Lung (tissue), 12 donors: ENCODE results near the gene PMAIP1. TPM values are rescaled to one million over a fixed set of nuclear protein-coding genes. Genes with fewer than 3 reads are reported as not detected.
A peak's percentile ranks its signal among the peaks of the same experiment; 100 is the strongest.
"Not testable (repeated sequence)": the region's sequence is repeated elsewhere in the genome, so short reads cannot be mapped to it uniquely, and the experiment has no call there.

Source experiments
- ATAC-seq: fragments of 200-7000 bp; cut with Tn5 transposase; one replicate; pipeline ENCODE4 v1.9.1; 2020; ENCODE audit warnings: moderate number of reproducible peaks; ENCODE audit not compliant: insufficient read depth, low FRiP score
- DNase-seq, 3 donors: peaks; one replicate each; pipeline ENCODE4 v3.0.0-alpha.2; 2013 to 2017
- H3K27ac ChIP-seq, 2 donors: one replicate each; pipeline ENCODE4 v1.5.1; 2013; ENCODE audit warnings: mild to moderate bottlenecking in 2 of 2, moderate library complexity in 2 of 2, control low read depth in 1 of 2, inconsistent platforms in 1 of 2, low read depth in 1 of 2, low read length in 1 of 2
- H3K27me3 ChIP-seq, 3 donors: one replicate each; pipeline ENCODE4 v1.5.1; 2013; ENCODE audit warnings: low read length in 2 of 3; ENCODE audit not compliant: control insufficient read depth in 3 of 3, insufficient read depth in 3 of 3
- H3K36me3 ChIP-seq, 4 donors: one replicate each; pipeline ENCODE4 v1.5.1; 2013; ENCODE audit warnings: low read length in 4 of 4, mild to moderate bottlenecking in 1 of 4, moderate library complexity in 1 of 4; ENCODE audit not compliant: control insufficient read depth in 4 of 4, insufficient read depth in 4 of 4
- H3K4me1 ChIP-seq, 5 donors: one replicate each; pipeline ENCODE4 v1.5.1; 2013; ENCODE audit warnings: low read length in 5 of 5, mild to moderate bottlenecking in 2 of 5, moderate library complexity in 1 of 5; ENCODE audit not compliant: control insufficient read depth in 5 of 5, insufficient read depth in 5 of 5
- H3K4me3 ChIP-seq: one replicate; pipeline ENCODE4 v1.5.1; 2013; ENCODE audit warnings: mild to moderate bottlenecking, control low read depth, moderate library complexity
- H3K9ac ChIP-seq, 2 donors: one replicate each; pipeline ENCODE4 v1.5.1; 2013; ENCODE audit warnings: low read length in 2 of 2, control low read depth in 1 of 2; ENCODE audit not compliant: insufficient read depth in 1 of 2
- H3K9me3 ChIP-seq, 4 donors: one replicate each; pipeline ENCODE4 v1.5.1; 2013; ENCODE audit warnings: low read length in 3 of 4, mild to moderate bottlenecking in 1 of 4, moderate library complexity in 1 of 4; ENCODE audit not compliant: control insufficient read depth in 4 of 4, insufficient read depth in 3 of 4
- CTCF ChIP-seq: IDR thresholded peaks from 2 replicates; pipeline ENCODE4 v1.5.1; 2012; ENCODE audit warnings: mild to moderate bottlenecking; ENCODE audit errors: control extremely low read depth, extremely low read depth
- WGBS, 2 donors: extraction: QIAGEN DNeasy Blood & Tissue Kit; methylation state at CpG; one replicate each; pipeline ENCODE4 v1.1.7; 2013; 5-methylcytosine and 5-hydroxymethylcytosine counted together
- polyA plus RNA-seq, 2 donors: library from polyadenylated mRNA; stranded (reverse); fragments of 200-250 nt; gene quantifications; one replicate each; pipeline ENCODE4 v1.2.1, GENCODE V29; 2013
- total RNA-seq, 2 donors: library from RNA; depleted of rRNA in 1 of 2; stranded (reverse); fragments of >200 nt in 1 of 2; gene quantifications; one replicate each; pipeline ENCODE4 v1.2.1, GENCODE V29; 2014 to 2021
- donor health status: control.
- donor health status: control.
- donor health status: Bipolar disorder and iron deficiency.
- donor health status: healthy.
- donor health status: DM: yes; HTN: yes; CAD: no.

Gene PMAIP1
- total and polyA plus RNA-seq, 4 donors, result 2.4 to 9.4 (median 4.7) TPM

- TF ChIP-seq CTCF, result no peak
- H3K36me3 ChIP-seq, result no peaks in the 10 kb centered on the region
- H3K4me3 ChIP-seq, result no peak overlapping the region
- no peaks in the 10 kb centered on the region for H3K27me3 ChIP-seq
- peaks cover 0 to 4% (median 0%) of the 10 kb centered on the region in 5 donors for H3K4me1 ChIP-seq
- no peak overlapping the region for H3K9ac ChIP-seq
- WGBS, 2 donors, result 26 to 30% methylated on average over 11 of the region's 11 CpGs
- ATAC-seq (no peak), DNase-seq (peak in 1 of 3 donors; percentile 15)
- peak overlapping the region in 1 of 2 donors; percentile 54 for H3K27ac ChIP-seq
- no peaks in the 10 kb centered on the region for H3K9me3 ChIP-seq
Observed at GRCh38 chr18:59881728-59882656, 17.8 kb upstream of the PMAIP1 start.

GRCh38 chr18:59884351-59884750 is 15.4 kb upstream of the PMAIP1 start:
- ATAC-seq (no peak), DNase-seq (peak in 1 of 3 donors; percentile 19)

GRCh38 chr18:59885579-59886163 is 14.1 kb upstream of the PMAIP1 start:
- H3K27ac ChIP-seq, result no peak overlapping the region
- no peaks in the 10 kb centered on the region for H3K36me3 ChIP-seq
- WGBS, 2 donors, result 40 to 54% methylated on average over 6 of the region's 6 CpGs
- no peak for TF ChIP-seq CTCF
- no peak for ATAC-seq
- DNase-seq, result no peak
- H3K4me1 ChIP-seq, result peaks cover 0 to 4% (median 0%) of the 10 kb centered on the region in 5 donors
- H3K4me3 ChIP-seq, result no peak overlapping the region
- no peaks in the 10 kb centered on the region for H3K9me3 ChIP-seq
- H3K27me3 ChIP-seq, result no peaks in the 10 kb centered on the region
- H3K9ac ChIP-seq, result no peak overlapping the region

More at GRCh38 chr18:59884351-59884750, 15.4 kb upstream of the PMAIP1 start:
- no peak overlapping the region for H3K27ac ChIP-seq
- 81 to 83% methylated on average over 2 of the region's 2 CpGs for WGBS, 2 donors
- no peaks in the 10 kb centered on the region for H3K9me3 ChIP-seq
- H3K9ac ChIP-seq, result no peak overlapping the region
- TF ChIP-seq CTCF, result no peak
- no peaks in the 10 kb centered on the region for H3K27me3 ChIP-seq
- no peak overlapping the region for H3K4me3 ChIP-seq
- no peaks in the 10 kb centered on the region for H3K36me3 ChIP-seq
- H3K4me1 ChIP-seq, result peaks cover 0 to 4% (median 0%) of the 10 kb centered on the region in 5 donors

GRCh38 chr18:59886399-59886798 is 13.4 kb upstream of the PMAIP1 start:
- H3K9ac ChIP-seq, H3K27ac ChIP-seq, H3K4me3 ChIP-seq, H3K27me3 ChIP-seq, H3K4me1 ChIP-seq, DNase-seq, ATAC-seq, H3K9me3 ChIP-seq, H3K36me3 ChIP-seq: not testable (repeated sequence)
- 55 to 69% methylated on average over 3 of the region's 3 CpGs for WGBS, 2 donors
